Tibial nerve (tissue), 4 donors: ENCODE data around the gene AKR1C4. TPM values are rescaled to one million over a fixed set of nuclear protein-coding genes. Genes with fewer than 3 reads are reported as not detected.
"Not testable (repeated sequence)": the region's sequence is repeated elsewhere in the genome, so short reads cannot be mapped to it uniquely, and the experiment has no call there.

ENCODE experiments used
- DNase-seq, 2 donors: peaks; one replicate each; pipeline ENCODE4 v3.0.0-alpha.2; 2019; ENCODE audit warnings: low spot score in 2 of 2
- H3K27ac ChIP-seq, 4 donors: fragments of 200-600 bp; sonication (generic) in 3 of 4; one replicate each; pipeline ENCODE4 v1.5.1; 2017 to 2019; ENCODE audit warnings: mild to moderate bottlenecking in 1 of 4
- H3K27me3 ChIP-seq, 2 donors: fragments of 200-600 bp; sonication (generic) in 1 of 2; one replicate each; pipeline versions ENCODE4 v1.5.1 to v1.6.0; 2017 to 2019
- H3K36me3 ChIP-seq, 3 donors: fragments of 200-600 bp; sonication (generic); one replicate each; pipeline ENCODE4 v1.5.1; 2018 to 2019
- H3K4me1 ChIP-seq, 4 donors: fragments of 200-600 bp; sonication (generic) in 3 of 4; one replicate each; pipeline ENCODE4 v1.5.1; 2017 to 2019
- H3K4me3 ChIP-seq, 4 donors: fragments of 200-600 bp; sonication (generic) in 3 of 4; one replicate each; pipeline ENCODE4 v1.5.1; 2017 to 2019; ENCODE audit warnings: mild to moderate bottlenecking in 1 of 4, moderate library complexity in 1 of 4
- H3K9me3 ChIP-seq, 4 donors: fragments of 200-600 bp; sonication (generic) in 3 of 4; one replicate each; pipeline ENCODE4 v1.5.1; 2017 to 2019
- EP300 ChIP-seq, 2 donors: sonication (generic); formaldehyde crosslinking; IDR thresholded peaks; one replicate each; pipeline ENCODE4 v1.6.1; 2017; ENCODE audit warnings: antibody characterized with exemption in 2 of 2, mild to moderate bottlenecking in 1 of 2
- POLR2A ChIP-seq, 2 donors: fragments of 450-650 bp; IDR thresholded peaks; one replicate each; pipeline ENCODE4 v1.6.1; 2017; ENCODE audit warnings: antibody characterized with exemption in 2 of 2, mild to moderate bottlenecking in 2 of 2, moderate library complexity in 2 of 2
- WGBS, 2 donors: methylation state at CpG; one replicate each; pipeline ENCODE4 v1.1.5; 2018; 5-methylcytosine and 5-hydroxymethylcytosine counted together
- total RNA-seq, 4 donors: library from RNA; depleted of rRNA; stranded (reverse); fragments of >200 nt; gene quantifications; one replicate each; pipeline ENCODE4 v1.1.0, GENCODE V29; 2016
- TF ChIP-seq, protein P1 (sequence below), 5 experiments: fragments of 200-600 bp in 3 of 5; fragments of 450-650 bp in 2 of 5; sonication (generic) in 3 of 5; IDR thresholded peaks; one replicate each; pipeline ENCODE4 v1.5.1; 2016 to 2019; ENCODE audit warnings: antibody characterized with exemption in 5 of 5, mild to moderate bottlenecking in 3 of 5, moderate library complexity in 2 of 5

The AKR1C4 gene
- total RNA-seq, 4 donors from 2014 or later, result not detected

DNA sequence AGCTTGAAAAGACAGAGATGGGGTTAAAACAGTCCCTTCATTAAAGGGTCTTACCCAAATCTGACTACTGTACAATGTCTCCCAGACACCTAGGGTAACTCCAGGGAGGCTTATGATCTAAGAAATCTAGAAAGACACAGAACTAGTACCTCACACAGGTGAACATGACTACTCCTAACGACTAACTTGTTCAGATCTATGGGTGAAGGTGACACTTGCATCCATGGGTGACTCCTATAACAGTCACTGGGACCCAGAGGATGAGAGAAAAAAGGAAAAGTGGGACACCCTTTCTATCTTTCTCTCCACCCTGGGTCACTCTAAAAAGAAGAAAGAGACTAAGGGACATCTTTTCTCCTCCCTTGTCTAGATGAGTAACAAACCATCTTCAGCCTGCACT lies 30.9 kb upstream of the AKR1C4 start:
- Histone ChIP-seq H3K36me3 (no peaks in the 10 kb centered on the region), H3K4me1 (no peaks in the 10 kb centered on the region), H3K9me3 (peaks cover 0 to 56% (median 6%) of the 10 kb centered on the region in 4 donors), H3K27me3 (no peaks in the 10 kb centered on the region), H3K4me3 (no peak overlapping the region), H3K27ac (no peak overlapping the region)
- WGBS, 2 donors, result 8 to 15% methylated on average over 1 of the region's 1 CpG
- TF ChIP-seq EP300 (IDR thresholded peaks at IDR 0.05) (no peak), POLR2A (IDR thresholded peaks at IDR 0.05) (no peak)
- TF ChIP-seq, protein P1, sequence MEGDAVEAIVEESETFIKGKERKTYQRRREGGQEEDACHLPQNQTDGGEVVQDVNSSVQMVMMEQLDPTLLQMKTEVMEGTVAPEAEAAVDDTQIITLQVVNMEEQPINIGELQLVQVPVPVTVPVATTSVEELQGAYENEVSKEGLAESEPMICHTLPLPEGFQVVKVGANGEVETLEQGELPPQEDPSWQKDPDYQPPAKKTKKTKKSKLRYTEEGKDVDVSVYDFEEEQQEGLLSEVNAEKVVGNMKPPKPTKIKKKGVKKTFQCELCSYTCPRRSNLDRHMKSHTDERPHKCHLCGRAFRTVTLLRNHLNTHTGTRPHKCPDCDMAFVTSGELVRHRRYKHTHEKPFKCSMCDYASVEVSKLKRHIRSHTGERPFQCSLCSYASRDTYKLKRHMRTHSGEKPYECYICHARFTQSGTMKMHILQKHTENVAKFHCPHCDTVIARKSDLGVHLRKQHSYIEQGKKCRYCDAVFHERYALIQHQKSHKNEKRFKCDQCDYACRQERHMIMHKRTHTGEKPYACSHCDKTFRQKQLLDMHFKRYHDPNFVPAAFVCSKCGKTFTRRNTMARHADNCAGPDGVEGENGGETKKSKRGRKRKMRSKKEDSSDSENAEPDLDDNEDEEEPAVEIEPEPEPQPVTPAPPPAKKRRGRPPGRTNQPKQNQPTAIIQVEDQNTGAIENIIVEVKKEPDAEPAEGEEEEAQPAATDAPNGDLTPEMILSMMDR (IDR thresholded peaks at IDR 0.05), result no peak
- DNase-seq, result no peak

DNA sequence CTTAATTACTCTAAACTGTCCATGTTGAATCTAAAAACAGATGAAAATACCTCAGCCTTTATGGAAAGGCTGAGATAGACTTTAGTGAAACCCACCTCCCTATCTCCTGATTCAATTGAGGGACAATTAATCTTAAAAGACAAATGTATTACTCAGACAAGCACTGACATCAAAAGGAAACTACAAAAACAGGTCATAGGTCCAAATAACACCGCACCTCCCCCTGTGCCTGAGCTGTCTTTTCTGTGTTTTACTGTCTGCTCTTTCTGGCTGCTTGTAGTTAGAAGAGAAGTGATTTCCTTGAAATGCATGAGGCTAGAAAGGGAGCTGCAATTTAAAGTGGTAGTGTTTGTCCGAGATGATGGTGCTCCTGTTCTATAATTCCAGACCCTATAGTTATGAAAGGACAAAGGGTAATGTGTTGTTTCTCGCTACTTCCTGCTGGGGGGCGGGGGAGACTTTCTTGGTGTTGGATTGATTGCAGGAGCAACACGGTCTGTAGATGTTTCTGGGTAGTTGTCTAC lies 27.7 kb upstream of the AKR1C4 start:
- no peaks in the 10 kb centered on the region for H3K27me3 ChIP-seq
- no peak for DNase-seq
- H3K4me1 ChIP-seq, result no peaks in the 10 kb centered on the region
- H3K4me3 ChIP-seq, result no peak overlapping the region
- H3K36me3 ChIP-seq, result no peaks in the 10 kb centered on the region
- no peak overlapping the region for H3K27ac ChIP-seq
- TF ChIP-seq EP300 (IDR thresholded peaks at IDR 0.05), result no peak
- TF ChIP-seq, protein P1 (IDR thresholded peaks at IDR 0.05), result no peak
- TF ChIP-seq POLR2A (IDR thresholded peaks at IDR 0.05), result no peak
- peaks cover 0 to 35% (median 6%) of the 10 kb centered on the region in 4 donors for H3K9me3 ChIP-seq
- 60 to 75% methylated on average over 5 of the region's 5 CpGs for WGBS, 2 donors

DNA sequence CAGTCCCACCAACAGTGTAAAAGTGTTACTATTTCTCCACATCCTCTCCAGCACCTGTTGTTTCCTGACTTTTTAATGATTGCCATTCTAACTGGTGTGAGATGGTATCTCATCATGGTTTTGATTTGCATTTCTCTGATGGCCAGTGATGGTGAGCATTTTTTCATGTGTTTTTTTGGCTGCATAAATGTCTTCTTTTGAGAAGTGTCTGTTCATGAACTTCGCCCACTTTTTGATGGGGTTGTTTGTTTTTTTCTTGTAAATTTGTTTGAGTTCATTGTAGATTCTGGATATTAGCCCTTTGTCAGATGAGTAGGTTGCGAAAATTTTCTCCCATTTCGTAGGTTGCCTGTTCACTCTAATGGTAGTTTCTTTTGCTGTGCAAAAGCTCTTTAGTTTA lies 21.1 kb upstream of the AKR1C4 start:
- 88 to 100% methylated on average over 3 of the region's 3 CpGs for WGBS, 2 donors
- H3K4me1 ChIP-seq, H3K36me3 ChIP-seq, DNase-seq, H3K27ac ChIP-seq, H3K9me3 ChIP-seq, H3K4me3 ChIP-seq, H3K27me3 ChIP-seq: not testable (repeated sequence)

DNA sequence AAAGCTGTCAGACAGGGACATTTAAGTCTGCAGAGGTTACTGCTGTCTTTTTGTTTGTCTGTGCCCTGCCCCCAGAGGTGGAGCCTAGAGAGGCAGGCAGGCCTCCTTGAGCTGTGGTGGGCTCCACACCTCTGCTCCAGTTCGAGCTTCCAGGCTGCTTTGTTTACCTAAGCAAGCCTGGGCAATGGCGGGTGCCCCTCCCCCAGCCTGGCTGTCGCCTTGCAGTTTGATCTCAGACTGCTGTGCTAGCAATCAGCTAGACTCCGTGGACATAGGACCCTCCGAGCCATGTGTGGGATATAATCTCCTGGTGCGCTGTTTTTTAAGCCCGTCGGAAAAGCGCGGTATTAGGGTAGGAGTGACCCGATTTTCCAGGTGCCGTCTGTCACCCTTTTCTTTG lies 16.1 kb upstream of the AKR1C4 start:
- not testable (repeated sequence) for H3K27me3 ChIP-seq, H3K4me3 ChIP-seq, H3K4me1 ChIP-seq, H3K36me3 ChIP-seq, H3K27ac ChIP-seq, DNase-seq, H3K9me3 ChIP-seq
- WGBS, 2 donors, result 86 to 89% methylated on average over 12 of the region's 12 CpGs

DNA sequence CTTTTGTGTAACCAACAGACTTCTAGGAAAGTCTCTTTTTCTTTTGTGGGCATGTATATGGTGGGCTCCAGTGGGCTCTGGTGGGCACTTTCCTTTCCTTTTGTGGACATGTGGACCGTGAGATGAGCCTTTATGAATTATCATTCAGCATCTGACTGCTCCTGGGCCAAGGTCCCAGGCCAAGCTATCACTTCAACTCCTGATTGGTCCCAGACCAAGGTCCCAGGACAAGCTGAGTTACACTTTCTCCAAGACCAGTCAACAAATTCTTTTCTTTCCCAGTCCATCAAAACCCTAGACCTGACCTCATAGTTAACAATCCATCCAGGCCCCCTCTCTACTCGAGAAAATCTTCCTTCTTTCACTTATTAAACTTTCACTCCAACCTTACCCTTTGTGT lies 12.7 kb upstream of the AKR1C4 start:
- H3K4me3 ChIP-seq, result no peak overlapping the region
- WGBS, 2 donors, result 67 to 72% methylated on average over 2 of the region's 2 CpGs
- H3K36me3 ChIP-seq, result no peaks in the 10 kb centered on the region
- H3K27ac ChIP-seq, result no peak overlapping the region
- no peaks in the 10 kb centered on the region for H3K27me3 ChIP-seq
- H3K9me3 ChIP-seq, result no peaks in the 10 kb centered on the region
- TF ChIP-seq POLR2A (IDR thresholded peaks at IDR 0.05), result no peak
- TF ChIP-seq, protein P1 (IDR thresholded peaks at IDR 0.05), result no peak
- TF ChIP-seq EP300 (IDR thresholded peaks at IDR 0.05), result no peak
- DNase-seq, result no peak
- H3K4me1 ChIP-seq, result no peaks in the 10 kb centered on the region

DNA sequence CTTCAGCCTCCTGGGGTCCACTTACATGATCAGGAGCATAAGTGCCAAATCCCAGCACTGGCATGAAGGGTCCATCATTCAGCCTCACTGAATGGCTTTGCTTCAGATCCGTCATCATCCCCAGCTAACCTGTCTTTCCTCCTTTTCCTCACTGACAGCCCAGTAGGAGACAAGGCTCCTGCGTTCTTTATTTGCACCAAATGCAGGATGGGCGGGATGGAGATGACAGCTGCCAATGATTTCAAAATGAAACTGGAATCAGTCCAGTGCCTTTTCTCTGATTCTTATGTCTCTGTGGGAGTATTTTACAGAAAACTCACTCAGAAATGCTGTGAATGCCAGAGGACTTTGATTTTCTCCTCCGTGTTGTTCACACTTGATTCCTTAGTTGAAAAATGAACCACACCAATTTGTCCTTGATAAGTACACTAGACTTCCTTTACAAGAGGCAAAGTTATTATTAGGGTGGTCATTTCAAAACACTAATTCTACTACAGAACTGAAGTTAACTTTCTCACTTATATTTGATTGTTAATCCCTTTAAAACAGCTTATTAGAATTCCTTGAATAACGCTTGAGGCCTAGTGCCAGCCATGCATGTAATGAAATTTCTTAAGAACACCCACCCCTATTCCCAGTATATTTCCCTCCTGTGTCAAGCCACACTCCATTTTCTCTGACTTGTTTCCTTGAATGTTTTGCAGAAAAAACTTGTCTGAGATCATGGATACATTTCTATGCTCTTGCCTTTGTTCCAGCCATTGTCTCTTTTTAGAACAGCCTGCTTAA lies 11.5 kb upstream of the AKR1C4 start, which contains the start of gene AKR1C8:
Gene AKR1C8, minus strand, starts transcription at position 164 of the 789 bp plus-strand sequence. Its CDS starts 46 bp downstream, at position 118.
- H3K36me3 ChIP-seq, result no peaks in the 10 kb centered on the region
- no peak for DNase-seq
- 72 to 74% methylated on average over 5 of the region's 5 CpGs for WGBS, 2 donors
- TF ChIP-seq POLR2A (IDR thresholded peaks at IDR 0.05) (no peak), EP300 (IDR thresholded peaks at IDR 0.05) (no peak)
- TF ChIP-seq, protein P1 (IDR thresholded peaks at IDR 0.05), result no peak
- H3K4me3 ChIP-seq, result no peak within 1 kb of the TSS
- no peaks in the 10 kb centered on the region for H3K27me3 ChIP-seq
- no peaks in the 10 kb centered on the region for H3K4me1 ChIP-seq
- no peaks in the 10 kb centered on the region for H3K9me3 ChIP-seq
- no peak within 1 kb of the TSS for H3K27ac ChIP-seq
